Measurements from ENCODE around the gene SMAD4. TPM values are rescaled to one million over a fixed set of nuclear protein-coding genes. Genes with fewer than 3 reads are reported as not detected.
A peak's percentile ranks its signal among the peaks of the same experiment; 100 is the strongest.

The SMAD4 gene
- total RNA-seq, 2 experiments from 2014 or later, result 57.2 to 59.5 TPM

GRCh38 chr18:51010218-51010617, 19.8 kb upstream of the SMAD4 start:
- no peaks in the 10 kb centered on the region for H3K27me3 Mint-ChIP-seq
- no peaks in the 10 kb centered on the region for H3K4me1 Mint-ChIP-seq
- no peak for DNase-seq
- no peaks in the 10 kb centered on the region for H3K36me3 Mint-ChIP-seq
- H3K27ac Mint-ChIP-seq, result no peak overlapping the region
- H3K4me3 Mint-ChIP-seq, result no peak overlapping the region
- no peaks in the 10 kb centered on the region for H3K9me3 Mint-ChIP-seq

GRCh38 chr18:51011709-51012108, 18.3 kb upstream of the SMAD4 start:
- H3K27me3 Mint-ChIP-seq, result no peaks in the 10 kb centered on the region
- no peak for DNase-seq
- H3K4me3 Mint-ChIP-seq, result no peak overlapping the region
- no peaks in the 10 kb centered on the region for H3K36me3 Mint-ChIP-seq
- H3K9me3 Mint-ChIP-seq, result no peaks in the 10 kb centered on the region
- no peak overlapping the region for H3K27ac Mint-ChIP-seq
- H3K4me1 Mint-ChIP-seq, result no peaks in the 10 kb centered on the region

- H3K9me3 Mint-ChIP-seq, result no peaks in the 10 kb centered on the region
- DNase-seq, result no peak
- H3K27ac Mint-ChIP-seq, result no peak overlapping the region
- no peaks in the 10 kb centered on the region for H3K27me3 Mint-ChIP-seq
- H3K4me1 Mint-ChIP-seq, result no peaks in the 10 kb centered on the region
- H3K36me3 Mint-ChIP-seq, result no peaks in the 10 kb centered on the region
- H3K4me3 Mint-ChIP-seq, result no peak overlapping the region
Measured at GRCh38 chr18:51012441-51012840, 17.6 kb upstream of the SMAD4 start.

GRCh38 chr18:51013259-51013658, 16.8 kb upstream of the SMAD4 start:
- no peaks in the 10 kb centered on the region for H3K9me3 Mint-ChIP-seq
- no peaks in the 10 kb centered on the region for H3K4me1 Mint-ChIP-seq
- no peak overlapping the region for H3K27ac Mint-ChIP-seq
- H3K27me3 Mint-ChIP-seq, result no peaks in the 10 kb centered on the region
- no peak for DNase-seq
- no peaks in the 10 kb centered on the region for H3K36me3 Mint-ChIP-seq
- no peak overlapping the region for H3K4me3 Mint-ChIP-seq

- H3K4me3 Mint-ChIP-seq, result no peak overlapping the region
- H3K9me3 Mint-ChIP-seq, result no peaks in the 10 kb centered on the region
- no peaks in the 10 kb centered on the region for H3K4me1 Mint-ChIP-seq
- no peaks in the 10 kb centered on the region for H3K27me3 Mint-ChIP-seq
- H3K36me3 Mint-ChIP-seq, result no peaks in the 10 kb centered on the region
- DNase-seq, result no peak
- H3K27ac Mint-ChIP-seq, result no peak overlapping the region
Measured at GRCh38 chr18:51017140-51017879, 12.7 kb upstream of the SMAD4 start.

- H3K27me3 Mint-ChIP-seq, result no peaks in the 10 kb centered on the region
- DNase-seq, result no peak
- H3K36me3 Mint-ChIP-seq, result peaks cover 6% of the 10 kb centered on the region
- H3K9me3 Mint-ChIP-seq, result peaks cover 5% of the 10 kb centered on the region
- no peaks in the 10 kb centered on the region for H3K4me1 Mint-ChIP-seq
- H3K27ac Mint-ChIP-seq, result no peak overlapping the region
- no peak overlapping the region for H3K4me3 Mint-ChIP-seq
Measured at GRCh38 chr18:51020536-51020935, 9.5 kb upstream of the SMAD4 start.

GRCh38 chr18:51021226-51021965, 8.6 kb upstream of the SMAD4 start:
- H3K27ac Mint-ChIP-seq, result no peak overlapping the region
- no peaks in the 10 kb centered on the region for H3K27me3 Mint-ChIP-seq
- peaks cover 6% of the 10 kb centered on the region for H3K36me3 Mint-ChIP-seq
- peaks cover 5% of the 10 kb centered on the region for H3K9me3 Mint-ChIP-seq
- DNase-seq, result no peak
- no peaks in the 10 kb centered on the region for H3K4me1 Mint-ChIP-seq
- H3K4me3 Mint-ChIP-seq, result no peak overlapping the region

- H3K36me3 Mint-ChIP-seq, result peaks cover 14% of the 10 kb centered on the region
- H3K4me1 Mint-ChIP-seq, result peaks cover 22% of the 10 kb centered on the region
- peaks cover 5% of the 10 kb centered on the region for H3K9me3 Mint-ChIP-seq
- no peak for DNase-seq
- no peak overlapping the region for H3K27ac Mint-ChIP-seq
- no peak overlapping the region for H3K4me3 Mint-ChIP-seq
- H3K27me3 Mint-ChIP-seq, result no peaks in the 10 kb centered on the region
Measured at GRCh38 chr18:51025512-51025911, 4.5 kb upstream of the SMAD4 start.

- no peak overlapping the region for H3K27ac Mint-ChIP-seq
- H3K27me3 Mint-ChIP-seq, result no peaks in the 10 kb centered on the region
- peaks cover 35% of the 10 kb centered on the region for H3K4me1 Mint-ChIP-seq
- peaks cover 4% of the 10 kb centered on the region for H3K9me3 Mint-ChIP-seq
- H3K36me3 Mint-ChIP-seq, result peaks cover 17% of the 10 kb centered on the region
- peak overlapping the region; percentile 97 for H3K4me3 Mint-ChIP-seq
- no peak for DNase-seq
Measured at GRCh38 chr18:51028201-51028805, 1.7 kb upstream of the SMAD4 start.

- Mint-ChIP-seq H3K9me3 (no peaks in the 10 kb centered on the region), H3K27ac (peak overlapping the region; percentile 95), H3K4me1 (peaks cover 39% of the 10 kb centered on the region), H3K36me3 (peaks cover 21% of the 10 kb centered on the region), H3K27me3 (no peaks in the 10 kb centered on the region), H3K4me3 (peak overlapping the region; percentile 97)
- DNase-seq, result no peak
Measured at GRCh38 chr18:51029378-51029693, 677 bp upstream of the SMAD4 start.

- peak overlapping the region; percentile 93 for H3K27ac Mint-ChIP-seq
Measured at GRCh38 chr18:51030537-51031258, 685 bp downstream of the SMAD4 start.

GRCh38 chr18:51032193-51032592, 2.2 kb downstream of the SMAD4 start:
- no peak overlapping the region for H3K27ac Mint-ChIP-seq
- H3K4me1 Mint-ChIP-seq, result peaks cover 62% of the 10 kb centered on the region
- DNase-seq, result no peak
- peaks cover 34% of the 10 kb centered on the region for H3K36me3 Mint-ChIP-seq
- peak overlapping the region; percentile 98 for H3K4me3 Mint-ChIP-seq
- no peaks in the 10 kb centered on the region for H3K9me3 Mint-ChIP-seq
- no peaks in the 10 kb centered on the region for H3K27me3 Mint-ChIP-seq

More at GRCh38 chr18:51030537-51031258, 685 bp downstream of the SMAD4 start:
- peak overlapping the region; percentile 98 for H3K4me3 Mint-ChIP-seq
- H3K27me3 Mint-ChIP-seq, result no peaks in the 10 kb centered on the region
- no peaks in the 10 kb centered on the region for H3K9me3 Mint-ChIP-seq
- H3K36me3 Mint-ChIP-seq, result peaks cover 28% of the 10 kb centered on the region
- DNase-seq, result peak; percentile 66
- H3K4me1 Mint-ChIP-seq, result peaks cover 50% of the 10 kb centered on the region

GRCh38 chr18:51037230-51037629, 7.2 kb downstream of the SMAD4 start:
- Mint-ChIP-seq H3K27ac (peak overlapping the region; percentile 12), H3K4me3 (no peak overlapping the region), H3K27me3 (no peaks in the 10 kb centered on the region), H3K36me3 (peaks cover 26% of the 10 kb centered on the region), H3K4me1 (peaks cover 73% of the 10 kb centered on the region), H3K9me3 (no peaks in the 10 kb centered on the region)
- DNase-seq, result no peak

- H3K36me3 Mint-ChIP-seq, result peaks cover 26% of the 10 kb centered on the region
- no peaks in the 10 kb centered on the region for H3K9me3 Mint-ChIP-seq
- H3K27ac Mint-ChIP-seq, result peak overlapping the region; percentile 59
- H3K4me1 Mint-ChIP-seq, result peaks cover 75% of the 10 kb centered on the region
- H3K4me3 Mint-ChIP-seq, result no peak overlapping the region
- DNase-seq, result no peak
- H3K27me3 Mint-ChIP-seq, result no peaks in the 10 kb centered on the region
Measured at GRCh38 chr18:51038110-51038509, 8.1 kb downstream of the SMAD4 start.

All from activated naive CD8-positive, alpha-beta T cell treated with anti-CD3 and anti-CD28 coated beads for 36 hours (primary cell).